CD4-positive, alpha-beta T cell treated with Interleukin-1 beta for 1 hour (primary cell): Measurements from ENCODE around the gene POU2F2.
A peak's percentile ranks its signal among the peaks of the same experiment; 100 is the strongest.
"Not testable (repeated sequence)": the region's sequence is repeated elsewhere in the genome, so short reads cannot be mapped to it uniquely, and the experiment has no call there.

Source experiments
- DNase-seq, 2 donors: peaks; one replicate each; pipeline ENCODE4 v3.0.0-alpha.2; 2020 to 2022

Gene POU2F2

DNA sequence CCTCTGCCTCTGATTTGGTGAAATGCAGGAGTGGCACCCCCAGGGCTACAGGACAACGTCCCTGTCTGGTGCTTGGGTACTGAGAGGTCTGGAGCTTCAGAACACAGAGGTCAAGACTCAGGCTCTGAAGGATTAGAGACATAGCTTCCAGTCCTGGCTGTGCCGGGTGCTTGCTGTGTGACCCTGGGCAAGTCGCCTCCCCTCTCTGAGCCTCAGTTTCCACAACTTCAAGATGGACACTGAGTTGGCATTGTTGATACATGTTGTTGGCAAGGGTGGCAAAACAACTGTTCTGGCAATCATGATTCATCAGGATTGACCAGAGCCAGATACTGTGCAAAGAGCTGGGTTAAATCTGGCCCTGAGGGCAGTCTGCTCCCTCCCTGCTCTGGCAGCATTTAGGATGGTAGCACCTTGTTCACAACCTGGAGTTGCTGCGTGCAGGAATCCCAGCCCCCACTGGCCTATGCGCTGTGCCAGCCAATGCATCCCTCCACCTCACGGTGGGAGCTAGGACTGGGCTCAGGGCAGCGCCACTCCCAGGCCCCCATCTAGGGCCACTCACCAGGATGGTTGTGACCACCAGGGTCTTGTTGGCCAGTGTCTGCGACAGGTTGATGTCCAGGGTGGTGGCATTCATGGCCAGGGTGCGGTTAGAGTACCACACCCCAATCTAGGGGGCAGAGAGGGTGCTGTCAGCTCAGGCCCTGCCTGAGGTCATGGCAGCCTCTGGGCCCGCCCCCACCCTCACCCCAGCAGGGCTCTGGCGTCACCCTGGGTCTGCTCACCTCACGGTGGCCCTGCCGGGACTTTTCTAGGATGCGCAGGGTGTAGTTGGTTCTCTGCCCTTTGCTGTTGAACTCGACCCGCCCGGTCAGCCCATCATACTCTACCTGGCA, 79.0 kb downstream of the POU2F2 start:
- DNase-seq: no peak

DNA sequence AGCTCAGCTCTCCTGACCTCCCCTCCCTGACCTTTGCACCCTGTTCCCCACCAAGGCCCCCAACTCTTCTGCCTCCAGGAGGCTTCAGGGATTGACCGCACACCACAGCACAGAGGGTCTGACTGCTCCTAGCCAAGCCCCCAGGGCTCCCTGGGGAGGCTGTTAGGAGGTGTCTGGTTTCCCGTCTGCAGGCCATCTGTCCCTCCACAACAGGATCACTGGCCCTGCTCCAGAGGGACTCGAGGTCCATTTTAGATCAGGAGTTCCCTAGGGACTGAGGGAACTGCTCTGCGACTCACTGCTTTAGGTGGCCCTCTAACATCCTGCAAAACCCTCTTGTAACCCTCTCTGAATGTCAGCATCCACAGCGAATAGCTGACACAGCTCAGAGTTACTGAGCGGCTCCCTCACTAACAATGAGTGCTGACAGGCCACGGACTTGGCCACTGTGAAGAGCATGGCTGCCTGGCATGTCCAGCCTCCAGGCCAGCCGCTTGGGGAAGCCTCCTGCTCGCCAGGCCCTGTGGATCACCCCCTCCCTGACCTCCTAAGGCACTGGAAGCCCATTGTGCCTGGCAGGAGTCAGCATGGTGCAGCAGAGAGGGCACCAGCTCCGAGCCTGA, 79.9 kb downstream of the POU2F2 start:
- DNase-seq: no peak

GRCh38 chr19:42051166-42052115, 80.8 kb downstream of the POU2F2 start:
- DNase-seq: no peak

GRCh38 chr19:42048992-42049391, 83.3 kb downstream of the POU2F2 start:
- peak in 1 of 2 donors; percentile 25 for DNase-seq

GRCh38 chr19:42045575-42045974, 86.7 kb downstream of the POU2F2 start:
- DNase-seq: no peak

- DNase-seq: no peak
Observed at GRCh38 chr19:42042455-42043170, 89.6 kb downstream of the POU2F2 start.

DNA sequence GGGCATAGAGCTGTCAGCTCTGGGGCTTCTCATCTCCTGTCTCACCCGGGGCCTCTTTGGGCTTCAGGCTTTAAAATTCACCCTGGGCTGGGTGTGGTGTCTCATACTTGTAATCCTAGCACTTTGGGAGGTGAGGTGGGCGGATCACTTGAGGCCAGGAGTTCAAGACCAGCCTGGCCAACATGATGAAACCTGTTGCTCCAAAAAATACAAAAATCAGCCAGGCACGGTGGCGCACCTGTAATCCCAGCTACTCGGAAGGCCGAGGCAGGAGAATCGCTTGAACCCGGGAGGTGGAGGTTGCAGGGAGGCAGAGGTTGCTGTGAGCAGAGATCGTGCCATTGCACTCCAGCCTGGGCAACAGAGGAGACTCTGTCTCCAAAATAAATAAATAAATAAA, 91.8 kb downstream of the POU2F2 start:
- DNase-seq: not testable (repeated sequence)

DNA sequence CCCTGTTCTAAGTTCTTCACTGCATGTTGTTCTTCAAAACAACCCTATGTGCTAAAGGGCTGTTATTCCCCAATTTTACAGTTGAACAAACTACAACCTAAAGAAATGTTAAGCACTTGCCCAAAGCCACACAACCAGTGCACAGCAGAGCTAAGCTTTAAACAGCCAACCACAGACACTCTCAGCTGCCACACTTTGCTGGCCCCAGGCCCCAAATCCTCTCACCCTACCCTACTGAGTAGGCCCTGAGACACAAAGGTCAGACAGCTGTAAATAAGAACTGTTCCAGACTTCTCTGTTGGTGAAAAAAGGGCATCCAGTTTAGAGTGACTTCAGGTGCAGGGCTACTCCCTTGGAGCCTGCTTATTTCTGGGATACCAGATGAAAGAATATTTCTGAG, 92.2 kb downstream of the POU2F2 start:
- DNase-seq: no peak

DNA sequence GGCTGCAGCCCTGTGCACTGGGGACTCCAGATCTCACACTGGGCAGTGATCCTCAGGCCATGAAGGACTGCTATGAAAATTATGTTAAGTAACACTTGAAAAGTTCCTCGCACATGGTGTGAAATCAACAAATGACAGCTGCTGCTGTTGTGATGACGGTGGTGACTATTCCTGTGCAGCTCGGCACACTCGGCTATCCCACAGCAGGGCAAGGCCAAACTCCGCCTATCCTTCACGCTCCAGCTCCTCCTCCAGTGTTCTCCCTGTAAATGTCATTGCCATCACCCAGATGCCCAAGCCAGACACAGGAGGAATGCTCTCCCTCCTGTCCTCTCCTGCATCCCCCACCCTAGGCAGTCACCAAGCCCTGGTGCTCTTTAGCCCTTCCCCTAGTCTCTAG, 93.6 kb downstream of the POU2F2 start:
- no peak for DNase-seq

GRCh38 chr19:42037649-42038048, 94.6 kb downstream of the POU2F2 start:
- no peak for DNase-seq
